MM.1S (cell line): ENCODE data around the gene FCGR3B.
"Not testable (repeated sequence)": the region's sequence is repeated elsewhere in the genome, so short reads cannot be mapped to it uniquely, and the experiment has no call there.

Experiments
- CTCF ChIP-seq: fragments of 300-600 bp; sonication (generic); IDR thresholded peaks from 2 replicates; pipeline ENCODE4 v1.5.1; 2016; ENCODE audit warnings: antibody characterized with exemption, low read length, mixed read lengths
- EZH2 ChIP-seq: fragments of 300-600 bp; sonication (generic); optimal IDR thresholded peaks from 2 replicates; pipeline ENCODE3; 2017; ENCODE audit warnings: low read depth, mild to moderate bottlenecking, antibody characterized with exemption, low read length, mixed read lengths
- EZH2phosphoT487 ChIP-seq: fragments of 300-600 bp; sonication (generic); IDR thresholded peaks from 2 replicates; pipeline ENCODE4 v1.6.1; 2018; ENCODE audit warnings: antibody characterized with exemption, low read length

DNA sequence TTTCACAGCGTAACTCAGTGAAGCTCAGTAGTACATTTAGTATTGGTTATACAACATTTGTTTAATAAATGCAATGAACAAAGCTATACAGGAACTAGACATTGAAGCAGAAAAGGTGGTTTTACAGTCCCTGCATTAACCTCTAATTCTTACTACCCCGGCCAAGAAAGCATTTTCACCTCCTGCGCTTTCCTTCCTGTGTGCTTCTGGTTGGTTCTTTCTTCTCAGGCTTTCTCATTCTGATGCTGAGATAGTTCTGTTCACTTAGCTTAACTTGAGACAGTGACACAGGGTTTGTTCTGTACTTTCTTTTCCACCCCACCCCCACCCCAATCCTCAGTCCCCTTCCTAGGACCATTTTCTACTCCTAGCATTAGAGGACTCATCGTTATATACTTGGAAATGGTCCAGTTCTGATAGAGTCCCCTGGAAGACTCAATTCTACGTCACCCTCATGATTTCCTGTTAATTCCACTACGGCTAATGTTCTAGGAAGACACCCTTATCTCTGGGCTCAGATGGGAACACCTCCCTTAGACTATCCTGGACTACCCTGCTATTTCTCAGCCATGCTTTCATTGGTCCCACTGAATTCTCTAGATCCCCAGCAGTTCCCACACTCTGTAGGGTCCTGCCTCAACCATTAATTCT is 7.5 kb downstream of the FCGR3B start:
- not testable (repeated sequence) for TF ChIP-seq EZH2, CTCF, EZH2phosphoT487
